ENCODE data around the gene GRIN1.

- TF ChIP-seq, protein P1, sequence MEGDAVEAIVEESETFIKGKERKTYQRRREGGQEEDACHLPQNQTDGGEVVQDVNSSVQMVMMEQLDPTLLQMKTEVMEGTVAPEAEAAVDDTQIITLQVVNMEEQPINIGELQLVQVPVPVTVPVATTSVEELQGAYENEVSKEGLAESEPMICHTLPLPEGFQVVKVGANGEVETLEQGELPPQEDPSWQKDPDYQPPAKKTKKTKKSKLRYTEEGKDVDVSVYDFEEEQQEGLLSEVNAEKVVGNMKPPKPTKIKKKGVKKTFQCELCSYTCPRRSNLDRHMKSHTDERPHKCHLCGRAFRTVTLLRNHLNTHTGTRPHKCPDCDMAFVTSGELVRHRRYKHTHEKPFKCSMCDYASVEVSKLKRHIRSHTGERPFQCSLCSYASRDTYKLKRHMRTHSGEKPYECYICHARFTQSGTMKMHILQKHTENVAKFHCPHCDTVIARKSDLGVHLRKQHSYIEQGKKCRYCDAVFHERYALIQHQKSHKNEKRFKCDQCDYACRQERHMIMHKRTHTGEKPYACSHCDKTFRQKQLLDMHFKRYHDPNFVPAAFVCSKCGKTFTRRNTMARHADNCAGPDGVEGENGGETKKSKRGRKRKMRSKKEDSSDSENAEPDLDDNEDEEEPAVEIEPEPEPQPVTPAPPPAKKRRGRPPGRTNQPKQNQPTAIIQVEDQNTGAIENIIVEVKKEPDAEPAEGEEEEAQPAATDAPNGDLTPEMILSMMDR (IDR thresholded peaks at IDR 0.05; ENCODE audit: low read depth, low read length) = no peak
- TF ChIP-seq MYC (IDR thresholded peaks at IDR 0.05; ENCODE audit: low read depth, low read length) (no peak), POLR2A (IDR thresholded peaks at IDR 0.05; ENCODE audit: extremely low read depth, insufficient read length) (no peak)
- TF ChIP-seq, protein P2, sequence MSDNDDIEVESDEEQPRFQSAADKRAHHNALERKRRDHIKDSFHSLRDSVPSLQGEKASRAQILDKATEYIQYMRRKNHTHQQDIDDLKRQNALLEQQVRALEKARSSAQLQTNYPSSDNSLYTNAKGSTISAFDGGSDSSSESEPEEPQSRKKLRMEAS (IDR thresholded peaks at IDR 0.05; ENCODE audit: low read depth, low read length) = peak; percentile 32; the same call in 1 of the 2 replicates
Measured at GRCh38 chr9:137097761-137098462, 41.0 kb upstream of the GRIN1 start.

All from NB4 (cell line).